Bronchial epithelial cell (primary cell): Measurements from ENCODE around the gene DAB2IP. TPM values are rescaled to one million over a fixed set of nuclear protein-coding genes. Genes with fewer than 3 reads are reported as not detected.

ENCODE experiments used
- DNase-seq: peaks from one replicate; pipeline ENCODE4 v3.0.0-alpha.2; 2010; ENCODE audit warnings: low read depth
- FAIRE-seq: peaks from 2 replicates; lab custom pipeline; 2011; peaks lifted over from hg19 to GRCh38; lab: Jason Lieb, UNC
- H3K27me3 ChIP-seq: 2 replicates; pipeline ENCODE4 v1.5.1; 2011; ENCODE audit warnings: low read length; ENCODE audit not compliant: control insufficient read depth, insufficient read depth
- H3K36me3 ChIP-seq: 2 replicates; pipeline ENCODE4 v1.5.1; 2011; ENCODE audit warnings: low read length; ENCODE audit not compliant: control insufficient read depth, insufficient read depth
- H3K4me3 ChIP-seq: 2 replicates; pipeline ENCODE4 v1.5.1; 2011; ENCODE audit warnings: mild to moderate bottlenecking, low read depth, low read length, control low read depth
- total RNA-seq: library from RNA; depleted of rRNA; stranded (reverse); fragments of >200 nt; gene quantifications from 2 replicates; pipeline ENCODE4 v1.2.1, GENCODE V29; 2014
- TF ChIP-seq, protein P1 (sequence below): IDR thresholded peaks from 2 replicates; pipeline ENCODE4 v1.5.1; 2011; ENCODE audit warnings: mild to moderate bottlenecking, moderate library complexity, low read length, control low read depth, inconsistent platforms; ENCODE audit not compliant: insufficient read depth, severe bottlenecking

The DAB2IP gene
- total RNA-seq, 1 donor from 2014 or later: 8.4 TPM

GRCh38 chr9:121783521-121784507 lies 132.4 kb downstream of the DAB2IP start:
- H3K4me3 ChIP-seq: no peak overlapping the region
- FAIRE-seq (no peak), DNase-seq (no peak)
- TF ChIP-seq, protein P1, sequence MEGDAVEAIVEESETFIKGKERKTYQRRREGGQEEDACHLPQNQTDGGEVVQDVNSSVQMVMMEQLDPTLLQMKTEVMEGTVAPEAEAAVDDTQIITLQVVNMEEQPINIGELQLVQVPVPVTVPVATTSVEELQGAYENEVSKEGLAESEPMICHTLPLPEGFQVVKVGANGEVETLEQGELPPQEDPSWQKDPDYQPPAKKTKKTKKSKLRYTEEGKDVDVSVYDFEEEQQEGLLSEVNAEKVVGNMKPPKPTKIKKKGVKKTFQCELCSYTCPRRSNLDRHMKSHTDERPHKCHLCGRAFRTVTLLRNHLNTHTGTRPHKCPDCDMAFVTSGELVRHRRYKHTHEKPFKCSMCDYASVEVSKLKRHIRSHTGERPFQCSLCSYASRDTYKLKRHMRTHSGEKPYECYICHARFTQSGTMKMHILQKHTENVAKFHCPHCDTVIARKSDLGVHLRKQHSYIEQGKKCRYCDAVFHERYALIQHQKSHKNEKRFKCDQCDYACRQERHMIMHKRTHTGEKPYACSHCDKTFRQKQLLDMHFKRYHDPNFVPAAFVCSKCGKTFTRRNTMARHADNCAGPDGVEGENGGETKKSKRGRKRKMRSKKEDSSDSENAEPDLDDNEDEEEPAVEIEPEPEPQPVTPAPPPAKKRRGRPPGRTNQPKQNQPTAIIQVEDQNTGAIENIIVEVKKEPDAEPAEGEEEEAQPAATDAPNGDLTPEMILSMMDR: no peak
- H3K36me3 ChIP-seq: peaks cover 30% of the 10 kb centered on the region
- no peaks in the 10 kb centered on the region for H3K27me3 ChIP-seq

GRCh38 chr9:121784731-121785411 lies 133.4 kb downstream of the DAB2IP start:
- FAIRE-seq: no peak
- Histone ChIP-seq H3K27me3 (no peaks in the 10 kb centered on the region), H3K36me3 (peaks cover 27% of the 10 kb centered on the region), H3K4me3 (no peak overlapping the region)
- TF ChIP-seq, protein P1: no peak
- no peak for DNase-seq

DNA sequence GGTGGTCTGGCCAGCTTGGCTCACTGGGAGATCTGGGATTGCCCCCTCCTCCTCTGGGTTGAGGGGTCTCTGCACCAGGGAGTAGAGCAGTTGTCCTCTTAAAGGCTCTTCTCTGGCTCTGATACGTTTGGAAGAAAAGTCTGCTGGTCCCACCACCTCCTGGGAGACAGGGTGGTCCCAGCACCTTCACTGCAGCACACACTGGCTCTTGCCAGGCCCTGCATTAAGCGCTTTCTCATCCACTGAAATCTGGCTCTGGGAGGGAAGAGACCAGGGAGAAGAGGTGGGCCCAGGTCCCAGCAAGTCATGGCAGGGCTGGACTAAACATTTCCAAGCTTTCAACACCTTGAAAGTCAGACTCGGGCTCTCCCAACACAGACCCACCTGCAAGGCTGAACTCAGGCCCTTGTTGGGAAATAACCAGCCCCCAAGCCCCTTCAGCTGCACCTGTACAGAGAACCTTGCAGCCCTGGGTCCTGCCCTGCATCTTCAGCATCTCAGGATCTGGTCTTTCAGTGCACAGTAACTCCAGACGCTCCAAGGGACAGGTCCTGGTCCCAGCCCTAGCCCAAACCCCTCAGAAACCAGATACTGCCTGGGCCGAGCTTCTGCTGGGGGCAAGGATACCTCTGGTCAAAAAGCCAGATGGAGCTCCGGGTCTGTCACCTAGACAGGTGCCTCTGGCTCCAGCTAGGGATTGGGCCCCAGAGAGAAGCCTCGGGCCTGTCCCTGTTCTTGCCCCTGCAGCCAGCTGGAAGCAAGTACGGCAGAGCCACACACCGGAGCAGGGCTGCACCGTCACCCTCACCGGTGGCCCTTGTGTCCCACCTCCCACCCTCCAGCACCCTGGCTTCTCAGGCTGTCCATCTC lies 134.5 kb downstream of the DAB2IP start:
- Histone ChIP-seq H3K4me3 (no peak overlapping the region), H3K36me3 (peaks cover 24% of the 10 kb centered on the region), H3K27me3 (no peaks in the 10 kb centered on the region)
- TF ChIP-seq, protein P1: no peak
- DNase-seq: no peak
- no peak for FAIRE-seq

- peaks cover 18% of the 10 kb centered on the region for H3K36me3 ChIP-seq
- H3K4me3 ChIP-seq: no peak overlapping the region
- FAIRE-seq (no peak), DNase-seq (no peak)
- H3K27me3 ChIP-seq: no peaks in the 10 kb centered on the region
- TF ChIP-seq, protein P1: no peak
Observed at GRCh38 chr9:121786543-121786948, 135.1 kb downstream of the DAB2IP start.

GRCh38 chr9:121786998-121787422 lies 135.6 kb downstream of the DAB2IP start:
- no peak for FAIRE-seq
- Histone ChIP-seq H3K36me3 (peaks cover 14% of the 10 kb centered on the region), H3K4me3 (no peak overlapping the region), H3K27me3 (no peaks in the 10 kb centered on the region)
- TF ChIP-seq, protein P1: no peak
- DNase-seq: no peak
